ENCODE results near the gene UBE2D2. TPM values are rescaled to one million over a fixed set of nuclear protein-coding genes. Genes with fewer than 3 reads are reported as not detected.
A peak's percentile ranks its signal among the peaks of the same experiment; 100 is the strongest.

The UBE2D2 gene
- total and polyA plus RNA-seq, 2 experiments from 2014 or later, result 120 to 172 TPM

DNA sequence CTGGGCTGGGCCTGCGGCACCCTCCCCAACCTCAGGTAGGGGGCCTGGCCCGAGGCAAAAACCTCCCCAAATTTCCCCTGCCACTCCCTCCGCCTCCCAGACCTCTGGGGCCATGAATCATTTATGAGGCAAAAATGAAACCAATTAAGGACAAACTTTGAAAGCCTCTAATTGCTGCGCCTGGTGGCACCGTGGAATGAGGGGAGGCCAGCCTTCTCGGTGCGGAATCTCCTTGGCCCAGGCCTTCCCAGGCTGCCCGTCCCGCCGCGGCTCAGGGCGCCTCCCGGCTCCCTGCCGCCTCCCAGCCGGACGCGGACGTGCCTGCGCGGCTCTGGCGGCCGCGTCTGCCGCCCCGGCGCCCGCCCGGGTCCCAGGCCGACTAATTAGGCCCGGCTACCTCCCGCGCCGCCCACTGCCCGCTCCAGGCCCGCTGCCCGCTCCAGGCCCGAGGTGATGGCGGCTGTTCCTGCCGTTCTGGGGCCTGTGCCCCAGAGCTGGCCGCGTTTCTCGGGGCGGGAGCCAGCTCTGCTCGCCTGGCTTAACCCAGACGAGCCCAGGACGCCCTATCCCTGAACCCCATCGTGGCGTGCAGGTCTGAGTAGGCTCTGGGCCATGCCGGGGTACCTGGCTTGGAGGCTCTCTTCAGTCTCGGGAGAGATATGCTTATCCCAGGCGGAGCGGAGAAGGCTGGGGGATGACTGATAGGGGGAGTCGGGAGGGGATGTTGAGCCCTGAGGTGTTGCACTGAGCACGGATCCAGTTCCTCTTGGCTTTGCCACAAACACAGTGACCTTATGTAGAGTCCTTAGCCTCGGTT is 107.1 kb downstream of the UBE2D2 start (continued):
- TF ChIP-seq, protein P1, sequence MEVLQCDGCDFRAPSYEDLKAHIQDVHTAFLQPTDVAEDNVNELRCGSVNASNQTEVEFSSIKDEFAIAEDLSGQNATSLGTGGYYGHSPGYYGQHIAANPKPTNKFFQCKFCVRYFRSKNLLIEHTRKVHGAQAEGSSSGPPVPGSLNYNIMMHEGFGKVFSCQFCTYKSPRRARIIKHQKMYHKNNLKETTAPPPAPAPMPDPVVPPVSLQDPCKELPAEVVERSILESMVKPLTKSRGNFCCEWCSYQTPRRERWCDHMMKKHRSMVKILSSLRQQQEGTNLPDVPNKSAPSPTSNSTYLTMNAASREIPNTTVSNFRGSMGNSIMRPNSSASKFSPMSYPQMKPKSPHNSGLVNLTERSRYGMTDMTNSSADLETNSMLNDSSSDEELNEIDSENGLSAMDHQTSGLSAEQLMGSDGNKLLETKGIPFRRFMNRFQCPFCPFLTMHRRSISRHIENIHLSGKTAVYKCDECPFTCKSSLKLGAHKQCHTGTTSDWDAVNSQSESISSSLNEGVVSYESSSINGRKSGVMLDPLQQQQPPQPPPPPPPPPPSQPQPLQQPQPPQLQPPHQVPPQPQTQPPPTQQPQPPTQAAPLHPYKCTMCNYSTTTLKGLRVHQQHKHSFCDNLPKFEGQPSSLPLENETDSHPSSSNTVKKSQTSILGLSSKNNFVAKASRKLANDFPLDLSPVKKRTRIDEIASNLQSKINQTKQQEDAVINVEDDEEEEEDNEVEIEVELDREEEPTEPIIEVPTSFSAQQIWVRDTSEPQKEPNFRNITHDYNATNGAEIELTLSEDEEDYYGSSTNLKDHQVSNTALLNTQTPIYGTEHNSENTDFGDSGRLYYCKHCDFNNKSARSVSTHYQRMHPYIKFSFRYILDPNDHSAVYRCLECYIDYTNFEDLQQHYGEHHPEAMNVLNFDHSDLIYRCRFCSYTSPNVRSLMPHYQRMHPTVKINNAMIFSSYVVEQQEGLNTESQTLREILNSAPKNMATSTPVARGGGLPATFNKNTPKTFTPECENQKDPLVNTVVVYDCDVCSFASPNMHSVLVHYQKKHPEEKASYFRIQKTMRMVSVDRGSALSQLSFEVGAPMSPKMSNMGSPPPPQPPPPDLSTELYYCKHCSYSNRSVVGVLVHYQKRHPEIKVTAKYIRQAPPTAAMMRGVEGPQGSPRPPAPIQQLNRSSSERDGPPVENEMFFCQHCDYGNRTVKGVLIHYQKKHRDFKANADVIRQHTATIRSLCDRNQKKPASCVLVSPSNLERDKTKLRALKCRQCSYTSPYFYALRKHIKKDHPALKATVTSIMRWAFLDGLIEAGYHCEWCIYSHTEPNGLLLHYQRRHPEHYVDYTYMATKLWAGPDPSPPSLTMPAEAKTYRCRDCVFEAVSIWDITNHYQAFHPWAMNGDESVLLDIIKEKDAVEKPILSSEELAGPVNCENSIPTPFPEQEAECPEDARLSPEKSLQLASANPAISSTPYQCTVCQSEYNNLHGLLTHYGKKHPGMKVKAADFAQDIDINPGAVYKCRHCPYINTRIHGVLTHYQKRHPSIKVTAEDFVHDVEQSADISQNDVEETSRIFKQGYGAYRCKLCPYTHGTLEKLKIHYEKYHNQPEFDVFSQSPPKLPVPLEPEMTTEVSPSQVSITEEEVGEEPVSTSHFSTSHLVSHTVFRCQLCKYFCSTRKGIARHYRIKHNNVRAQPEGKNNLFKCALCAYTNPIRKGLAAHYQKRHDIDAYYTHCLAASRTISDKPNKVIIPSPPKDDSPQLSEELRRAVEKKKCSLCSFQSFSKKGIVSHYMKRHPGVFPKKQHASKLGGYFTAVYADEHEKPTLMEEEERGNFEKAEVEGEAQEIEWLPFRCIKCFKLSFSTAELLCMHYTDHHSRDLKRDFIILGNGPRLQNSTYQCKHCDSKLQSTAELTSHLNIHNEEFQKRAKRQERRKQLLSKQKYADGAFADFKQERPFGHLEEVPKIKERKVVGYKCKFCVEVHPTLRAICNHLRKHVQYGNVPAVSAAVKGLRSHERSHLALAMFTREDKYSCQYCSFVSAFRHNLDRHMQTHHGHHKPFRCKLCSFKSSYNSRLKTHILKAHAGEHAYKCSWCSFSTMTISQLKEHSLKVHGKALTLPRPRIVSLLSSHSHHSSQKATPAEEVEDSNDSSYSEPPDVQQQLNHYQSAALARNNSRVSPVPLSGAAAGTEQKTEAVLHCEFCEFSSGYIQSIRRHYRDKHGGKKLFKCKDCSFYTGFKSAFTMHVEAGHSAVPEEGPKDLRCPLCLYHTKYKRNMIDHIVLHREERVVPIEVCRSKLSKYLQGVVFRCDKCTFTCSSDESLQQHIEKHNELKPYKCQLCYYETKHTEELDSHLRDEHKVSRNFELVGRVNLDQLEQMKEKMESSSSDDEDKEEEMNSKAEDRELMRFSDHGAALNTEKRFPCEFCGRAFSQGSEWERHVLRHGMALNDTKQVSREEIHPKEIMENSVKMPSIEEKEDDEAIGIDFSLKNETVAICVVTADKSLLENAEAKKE (CRISPR knock-in tag; IDR thresholded peaks at IDR 0.05), result no peak
- TF ChIP-seq EZH2phosphoT487 (IDR thresholded peaks at IDR 0.05; ENCODE audit: unreplicated experiment) (no peak), POLR2AphosphoS5 (IDR thresholded peaks at IDR 0.05; ENCODE audit: low read depth) (no peak)

DNA sequence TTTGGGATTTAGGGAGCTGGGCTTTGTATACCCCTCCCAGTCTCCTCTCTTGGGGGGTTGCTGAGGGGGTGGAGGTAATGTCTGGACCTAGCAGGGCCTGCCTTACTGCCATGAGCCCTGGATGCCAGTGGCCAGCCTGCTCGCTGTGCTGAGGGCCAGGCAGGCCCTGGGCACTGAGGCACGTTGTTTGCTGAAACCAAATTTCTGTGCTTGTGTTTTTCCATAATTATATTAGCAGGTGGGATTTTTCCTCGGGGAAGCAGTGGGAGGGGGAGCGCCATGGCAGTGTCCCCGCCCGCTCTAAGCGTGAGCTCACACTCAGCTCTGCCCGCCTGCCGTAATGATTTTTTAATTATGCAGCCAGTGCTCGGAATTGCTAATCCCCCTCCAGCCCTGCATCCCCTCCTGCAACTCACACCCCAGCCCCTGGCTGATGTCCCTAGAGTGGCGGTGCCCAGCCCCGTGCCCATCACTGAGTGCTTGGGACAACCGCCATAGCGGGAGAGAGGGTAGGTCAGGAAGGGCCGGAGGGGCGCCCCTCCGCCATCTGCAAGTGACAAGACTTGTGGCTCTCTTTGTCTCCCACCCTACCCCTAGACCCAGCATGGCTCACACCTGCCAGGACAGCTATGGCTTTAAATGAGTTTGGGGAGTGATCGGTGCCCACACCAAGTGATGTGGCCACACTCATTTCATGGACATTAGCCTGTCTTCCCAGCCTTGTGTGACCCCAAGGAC is 108.0 kb downstream of the UBE2D2 start:
- peak overlapping the region; percentile 46; the same call in 1 of the 2 replicates for H3K4me3 ChIP-seq
- H3K4me1 ChIP-seq (ENCODE audit: insufficient read depth), result peaks cover 43% of the 10 kb centered on the region
- TF ChIP-seq STAT1 (IDR thresholded peaks at IDR 0.05; ENCODE audit: unreplicated experiment) (no peak), ZNF114 (CRISPR knock-in tag; IDR thresholded peaks at IDR 0.05) (no peak), JUNB (IDR thresholded peaks at IDR 0.05; ENCODE audit: unreplicated experiment) (no peak), POLR2AphosphoS5 (IDR thresholded peaks at IDR 0.05; ENCODE audit: low read depth) (no peak), CREB1 (CRISPR knock-in tag; IDR thresholded peaks at IDR 0.05; ENCODE audit: low read depth) (no peak)
- TF ChIP-seq, protein P1 (CRISPR knock-in tag; IDR thresholded peaks at IDR 0.05), result no peak

More for the DNA sequence above, 108.0 kb downstream of the UBE2D2 start:
- H2AFZ ChIP-seq, result no peak overlapping the region
- no peak overlapping the region for H3K27ac ChIP-seq (ENCODE audit: low read depth)
- H3K9me2 ChIP-seq (ENCODE audit: insufficient read depth), result no peaks in the 10 kb centered on the region
- H3K4me3 Mint-ChIP-seq, result peak overlapping the region; percentile 35; the same call in 1 of the 3 replicates
- ATAC-seq, result no peak
- DNase-seq (ENCODE audit: low spot score), result no peak
- H3K36me3 ChIP-seq (ENCODE audit: insufficient read depth), result no peaks in the 10 kb centered on the region
- no peaks in the 10 kb centered on the region; the same call in 2 of the 3 replicates for H3K9me3 Mint-ChIP-seq
- peaks cover 18% of the 10 kb centered on the region for H3F3A ChIP-seq (replicated peaks; ENCODE audit: low read depth)
- H3K4me2 ChIP-seq, result peak overlapping the region; percentile 79
- peaks cover 99% of the 10 kb centered on the region for H3K79me2 ChIP-seq (replicated peaks; ENCODE audit: insufficient read depth)
- peaks cover 27% of the 10 kb centered on the region for H3K27me3 Mint-ChIP-seq (ENCODE audit: insufficient read depth, low read depth, poor library complexity)
- peaks cover 86% of the 10 kb centered on the region for H4K20me1 ChIP-seq (replicated peaks; ENCODE audit: insufficient read depth)
- no peaks in the 10 kb centered on the region for H3K27me3 ChIP-seq (ENCODE audit: insufficient read depth)
- H3K4me1 Mint-ChIP-seq, result peaks cover 78% of the 10 kb centered on the region
- no peak overlapping the region for H3K27ac Mint-ChIP-seq
- H3K36me3 Mint-ChIP-seq (ENCODE audit: low read depth), result peaks cover 4% of the 10 kb centered on the region; the same call in 2 of the 3 replicates
